Raji (cell line): ENCODE data around the gene EEA1.

Experiments
- POLR2A ChIP-seq: IDR thresholded peaks from 2 replicates; pipeline ENCODE4 v1.6.1; 2011; ENCODE audit warnings: low read depth, low read length, control low read depth; ENCODE audit not compliant: insufficient read depth

The EEA1 gene

DNA sequence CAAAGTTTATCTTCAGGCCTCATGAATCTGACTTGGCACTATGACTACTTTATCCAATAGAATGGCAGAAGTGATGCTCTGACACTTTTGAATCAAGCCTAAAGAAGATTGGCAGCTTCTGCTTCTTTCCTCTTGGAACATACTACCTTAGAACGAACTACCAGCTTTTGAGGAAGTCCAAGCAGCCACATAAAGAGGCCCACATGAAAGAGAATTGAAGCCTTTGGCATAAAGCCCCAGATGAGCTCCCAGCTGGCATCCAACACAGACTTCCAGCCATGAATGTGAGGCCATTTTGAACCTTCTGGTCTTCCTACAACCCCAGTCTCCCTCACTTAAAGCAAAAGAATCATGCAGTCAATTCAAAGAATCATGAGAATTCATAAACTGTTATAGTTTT is 65.8 kb downstream of the EEA1 start:
- no peak for TF ChIP-seq POLR2A

DNA sequence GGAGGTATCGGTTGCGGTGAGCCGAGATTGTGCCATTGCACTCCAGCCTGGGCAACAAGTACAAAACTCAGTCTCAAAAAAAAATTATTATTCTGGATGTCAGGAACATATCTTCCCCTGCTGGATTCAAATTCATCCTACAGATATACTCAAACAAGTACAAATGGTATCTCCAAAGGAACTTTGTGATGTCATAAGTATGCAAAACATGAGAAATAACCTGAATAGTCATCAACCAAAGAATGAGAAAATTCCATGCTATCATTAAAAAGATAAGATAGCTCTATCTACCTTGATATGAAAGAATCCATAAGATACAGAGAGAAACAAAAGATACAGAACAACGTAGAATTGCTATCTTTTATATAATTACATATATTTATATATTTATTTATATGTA is 67.7 kb downstream of the EEA1 start:
- TF ChIP-seq POLR2A, result no peak

- TF ChIP-seq POLR2A, result no peak
Measured at GRCh38 chr12:92860521-92860920, 68.6 kb downstream of the EEA1 start.

- no peak for TF ChIP-seq POLR2A
Measured at GRCh38 chr12:92859650-92860386, 69.3 kb downstream of the EEA1 start.

- no peak for TF ChIP-seq POLR2A
Measured at GRCh38 chr12:92857818-92858217, 71.3 kb downstream of the EEA1 start.

DNA sequence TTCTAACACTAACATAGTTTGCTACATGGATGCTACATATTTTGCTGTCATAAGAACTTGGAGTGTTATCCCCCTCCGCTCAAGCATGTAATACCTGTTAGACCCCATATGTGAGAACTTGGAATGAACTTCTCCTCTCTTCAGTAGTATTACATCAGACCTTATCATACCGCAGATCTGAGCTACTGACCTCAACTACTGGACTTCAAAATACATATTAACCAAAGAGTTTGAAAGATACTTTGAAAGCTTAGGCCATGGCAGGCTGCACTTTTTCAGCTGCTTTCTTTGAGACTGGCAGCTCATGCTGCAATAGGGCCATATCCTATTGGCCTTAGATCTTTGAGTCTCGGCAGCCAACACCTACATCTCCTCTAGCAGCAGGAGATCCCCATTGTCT is 74.8 kb downstream of the EEA1 start:
- TF ChIP-seq POLR2A, result no peak

DNA sequence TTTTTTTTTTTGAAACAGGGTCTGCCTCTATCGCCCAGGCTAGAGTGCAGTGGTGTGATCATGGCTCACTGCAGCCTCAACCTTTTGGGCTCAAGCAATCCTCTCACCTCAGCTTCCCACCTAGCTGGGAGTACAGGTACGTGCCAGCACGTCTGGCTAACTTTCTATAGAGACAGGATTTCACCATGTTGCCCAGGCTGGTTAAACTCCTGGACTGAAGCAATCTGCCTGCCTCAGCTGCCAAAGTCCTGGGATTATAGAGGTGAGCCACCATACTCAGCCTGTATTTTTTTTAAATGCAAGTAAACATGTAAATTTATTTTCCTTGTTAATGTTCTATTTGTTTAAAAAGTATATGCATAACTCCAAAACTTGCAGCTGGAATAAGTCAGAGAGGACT is 80.4 kb downstream of the EEA1 start:
- no peak for TF ChIP-seq POLR2A

- no peak for TF ChIP-seq POLR2A
Measured at GRCh38 chr12:92847368-92847767, 81.7 kb downstream of the EEA1 start.

DNA sequence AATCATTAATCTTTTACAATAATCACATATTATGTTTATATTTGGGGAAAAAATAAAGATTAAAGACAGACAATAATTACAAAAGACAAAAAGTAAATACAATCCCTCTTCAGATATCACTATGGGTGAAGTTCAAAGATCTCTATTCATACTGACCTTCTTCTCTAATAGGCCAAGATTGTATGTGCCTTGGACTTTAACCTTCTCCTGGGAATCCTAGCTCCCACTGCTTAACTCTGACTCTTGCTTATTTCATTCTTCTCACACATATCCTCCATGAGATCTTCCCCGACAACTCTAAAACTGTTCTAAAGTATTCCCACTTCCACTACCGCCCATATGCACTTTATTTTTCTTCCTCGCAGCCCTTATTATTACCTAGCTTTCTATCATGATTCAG is 83.8 kb downstream of the EEA1 start:
- no peak for TF ChIP-seq POLR2A

- TF ChIP-seq POLR2A, result no peak
Measured at GRCh38 chr12:92844151-92844763, 84.8 kb downstream of the EEA1 start.

GRCh38 chr12:92829686-92830282 is 99.3 kb downstream of the EEA1 start:
- no peak for TF ChIP-seq POLR2A

DNA sequence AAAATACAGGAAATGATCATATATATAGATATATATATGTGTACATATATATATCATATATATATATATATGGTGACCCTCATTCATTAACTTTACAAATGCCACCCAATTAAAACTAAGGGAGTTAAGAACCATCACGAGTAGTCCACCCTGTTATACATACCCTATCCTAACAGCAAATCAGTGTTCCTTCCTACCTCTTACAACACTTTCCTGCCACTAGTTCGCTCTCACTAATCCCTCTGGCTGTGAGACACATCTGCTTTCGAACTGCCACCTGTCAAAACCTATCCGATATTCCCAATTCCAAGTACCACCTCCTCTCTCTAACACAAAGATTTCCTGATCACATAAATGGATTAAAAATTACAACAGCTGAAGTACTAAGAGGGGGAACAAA is 100.5 kb downstream of the EEA1 start:
- TF ChIP-seq POLR2A, result no peak

DNA sequence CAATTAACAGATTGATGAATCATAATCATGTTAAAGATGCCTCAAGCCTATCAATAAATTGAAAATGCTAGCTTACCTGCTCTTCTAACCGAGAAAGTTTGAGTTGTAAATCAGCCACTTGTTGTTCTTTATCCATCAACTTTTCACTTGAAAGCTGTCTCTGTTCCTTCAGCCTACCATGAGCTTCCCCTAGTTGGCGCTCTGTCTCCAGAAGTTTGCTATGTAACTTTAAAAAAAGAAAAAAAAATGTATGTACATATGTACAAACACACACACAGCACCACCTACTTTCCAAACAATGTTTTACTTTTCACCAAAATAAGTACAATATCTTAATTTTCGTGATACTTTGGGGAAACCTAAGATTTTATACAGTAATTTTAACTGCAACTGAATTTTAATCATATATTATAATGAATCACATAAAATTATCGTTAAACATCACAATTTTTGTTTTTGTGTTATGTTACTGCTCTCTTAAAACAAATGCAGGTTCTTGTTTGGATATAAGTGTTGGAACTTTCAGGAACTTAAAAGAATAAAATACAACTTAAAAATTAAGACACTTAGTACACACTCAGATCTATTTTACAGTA is 101.2 kb downstream of the EEA1 start:
- TF ChIP-seq POLR2A, result no peak

GRCh38 chr12:92821142-92821541 is 108.0 kb downstream of the EEA1 start:
- TF ChIP-seq POLR2A, result no peak

DNA sequence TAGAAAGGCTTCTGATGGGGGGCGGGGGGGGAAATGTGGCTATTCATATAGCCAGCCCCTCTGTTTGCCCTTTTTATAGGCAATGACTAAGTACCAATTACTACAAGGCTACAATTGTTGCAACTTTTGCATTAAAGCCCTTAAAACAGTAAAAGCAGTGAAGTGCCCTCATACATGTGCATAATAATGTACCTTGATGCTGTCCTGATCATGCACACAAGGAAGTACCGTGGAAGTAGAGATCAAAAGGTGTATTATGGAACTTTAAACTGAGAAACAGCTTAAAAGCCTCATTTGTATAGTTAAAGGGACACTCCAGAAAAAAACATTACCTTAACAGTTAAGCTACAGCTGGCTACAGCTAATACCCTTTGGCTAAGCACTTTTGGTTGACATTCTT is 114.5 kb downstream of the EEA1 start:
- TF ChIP-seq POLR2A, result no peak

- no peak for TF ChIP-seq POLR2A
Measured at GRCh38 chr12:92810370-92810769, 118.7 kb downstream of the EEA1 start.
